Thyroid gland (tissue), 4 donors: ENCODE measurements around the gene SMIM36.

ENCODE experiments used
- CTCF ChIP-seq, 6 experiments: fragments of 200-600 bp in 3 of 6; fragments of 450-650 bp in 3 of 6; sonication (generic) in 3 of 6; IDR thresholded peaks; one replicate each; pipeline ENCODE4 v1.5.1; 2016 to 2019; ENCODE audit warnings: antibody characterized with exemption in 6 of 6, mild to moderate bottlenecking in 2 of 6, inconsistent platforms in 1 of 6, moderate library complexity in 1 of 6
- POLR2A ChIP-seq, 2 donors: fragments of 450-650 bp; IDR thresholded peaks; one replicate each; pipeline ENCODE4 v1.6.1; 2017; ENCODE audit warnings: antibody characterized with exemption in 2 of 2, mild to moderate bottlenecking in 2 of 2, moderate library complexity in 1 of 2

- TF ChIP-seq CTCF (IDR thresholded peaks at IDR 0.05) (no peak), POLR2A (IDR thresholded peaks at IDR 0.05) (no peak)
These were observed 20.9 kb downstream of the SMIM36 start for GRCh38 chr17:55490376-55490775.
